NCI-H510A (cell line): Measurements from ENCODE around the gene RPL18.
"Not testable (repeated sequence)": the region's sequence is repeated elsewhere in the genome, so short reads cannot be mapped to it uniquely, and the experiment has no call there.

Experiments
- DNase-seq: peaks from one replicate; lab custom pipeline; 2025; lab: John Stamatoyannopoulos, UW

RPL18 gene

GRCh38 chr19:48577908-48578307, 41.1 kb downstream of the RPL18 start:
- not testable (repeated sequence) for DNase-seq

GRCh38 chr19:48575931-48576622, 42.9 kb downstream of the RPL18 start:
- DNase-seq, result no peak

GRCh38 chr19:48573163-48573505, 45.8 kb downstream of the RPL18 start:
- no peak for DNase-seq

GRCh38 chr19:48571378-48572162, 47.4 kb downstream of the RPL18 start:
- peak; percentile 54 for DNase-seq

GRCh38 chr19:48569814-48570213, 49.2 kb downstream of the RPL18 start:
- no peak for DNase-seq

- DNase-seq, result no peak
These were observed 50.6 kb downstream of the RPL18 start for GRCh38 chr19:48568345-48568886.
